ENCODE results near the gene PAF1.

The PAF1 gene

DNA sequence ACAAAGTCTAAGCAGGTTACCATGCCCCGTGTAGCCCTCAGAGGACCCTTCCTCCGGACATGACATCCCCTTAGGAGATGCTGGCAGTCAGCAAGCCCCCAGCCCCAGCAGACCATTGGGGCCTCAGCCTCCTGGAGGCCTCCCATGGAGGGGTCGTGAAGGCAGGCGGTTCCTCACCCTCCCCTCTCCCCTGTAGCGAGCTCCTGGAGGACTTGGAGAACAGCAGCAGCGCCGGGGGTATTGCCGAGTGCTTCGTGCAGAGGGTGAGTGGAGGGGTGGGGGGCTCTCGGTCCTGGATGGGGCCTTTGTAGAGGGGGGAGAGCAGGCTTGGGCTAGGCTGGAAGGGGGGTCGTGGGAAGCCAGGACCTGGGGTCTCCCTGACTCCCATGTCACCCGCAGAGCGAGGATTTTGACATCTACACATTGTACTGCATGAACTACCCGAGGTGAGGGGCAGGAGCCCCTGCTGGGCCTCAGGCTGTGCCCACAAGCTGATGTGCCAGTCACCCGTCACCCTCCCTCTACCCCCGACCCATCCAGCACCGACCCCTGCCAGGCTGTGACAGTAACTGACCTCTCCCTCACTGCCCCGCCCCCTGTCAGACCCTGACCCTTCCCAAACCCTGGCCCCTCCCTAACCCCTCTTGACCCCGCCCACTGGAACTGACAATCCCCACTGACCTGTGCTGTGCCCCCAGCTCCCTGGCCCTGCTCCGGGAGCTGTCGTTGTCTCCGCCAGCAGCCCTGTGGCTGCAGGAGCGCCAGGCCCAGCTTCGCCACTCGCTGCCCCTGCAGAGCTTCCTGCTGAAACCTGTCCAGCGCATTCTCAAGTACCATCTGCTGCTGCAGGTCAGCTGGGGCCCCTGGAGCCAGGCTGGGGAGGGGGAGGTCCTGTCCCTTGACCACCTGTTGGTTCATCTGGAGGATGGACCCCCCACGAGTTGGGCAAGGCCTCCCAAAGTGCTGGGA, 25.5 kb upstream of the PAF1 start:
- no peak for DNase-seq

GRCh38 chr19:39415111-39416046, 24.5 kb upstream of the PAF1 start:
- DNase-seq, result no peak

DNA sequence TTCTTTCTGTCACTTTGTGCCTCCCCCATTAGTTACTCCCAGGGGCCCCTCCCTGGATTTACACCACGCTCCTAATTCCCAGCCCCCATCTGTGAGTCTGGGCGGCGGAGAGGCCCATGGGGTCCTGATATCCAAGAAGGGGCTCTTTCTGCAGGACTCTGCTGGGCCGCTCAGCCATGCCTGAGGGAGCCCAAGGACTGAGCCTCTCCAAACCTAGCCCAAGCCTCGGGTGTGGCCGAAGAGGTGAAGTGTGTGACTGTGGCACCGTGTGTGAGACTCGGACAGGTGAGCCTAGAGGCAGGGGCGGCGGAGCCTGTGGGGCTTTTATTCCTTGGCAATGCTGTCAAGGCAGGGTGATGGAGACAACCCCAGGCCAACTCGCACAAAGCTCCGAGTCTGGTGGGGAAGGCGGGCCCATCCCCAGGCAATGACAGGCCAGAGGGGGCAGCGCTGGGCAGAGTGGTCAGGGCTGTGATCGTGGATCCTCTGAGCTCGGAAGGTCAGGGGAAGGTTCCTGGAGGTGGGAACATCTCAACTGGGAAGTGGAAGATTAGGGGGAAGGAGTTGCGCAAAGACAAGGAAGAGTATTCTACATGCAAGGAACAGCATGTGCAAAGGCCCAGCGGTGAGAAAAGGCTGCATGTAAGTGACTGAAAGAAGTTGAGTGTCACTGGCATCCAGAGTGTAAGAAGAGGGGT, 23.2 kb upstream of the PAF1 start:
- DNase-seq, result no peak

DNA sequence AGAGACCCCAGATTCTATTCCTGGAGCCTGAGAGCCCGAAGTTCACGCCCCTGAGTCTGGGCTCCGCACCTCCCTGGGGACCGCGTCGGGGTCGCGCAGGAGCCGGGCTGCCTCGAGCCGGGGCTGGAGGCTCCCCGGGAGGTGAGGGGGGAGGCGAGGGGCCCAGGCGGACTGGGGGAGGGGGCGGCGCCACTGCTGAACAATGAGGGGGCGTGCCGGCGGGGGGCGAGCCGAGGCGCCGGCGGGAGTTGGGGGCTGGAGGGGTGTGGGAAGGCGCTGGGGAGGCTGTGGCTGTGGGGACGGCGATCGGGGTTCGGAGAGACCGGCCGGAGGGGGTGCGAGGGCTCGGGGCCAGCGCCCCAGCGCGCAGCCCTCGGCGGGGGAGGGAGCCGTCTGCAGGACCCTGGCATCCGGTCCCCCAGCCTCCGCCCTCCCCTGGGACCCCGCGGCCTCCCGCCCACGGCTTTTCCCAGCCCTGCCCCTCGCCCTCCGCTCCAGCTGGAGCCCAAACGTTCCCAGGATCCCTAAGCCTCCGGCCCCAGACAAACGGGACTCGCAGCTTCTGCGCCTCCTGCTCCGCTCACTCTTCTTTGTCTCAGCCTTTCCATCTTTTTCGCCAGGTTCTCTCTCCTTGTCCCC, 22.5 kb upstream of the PAF1 start:
- no peak for DNase-seq

- no peak for DNase-seq
Measured at GRCh38 chr19:39412867-39413271, 22.0 kb upstream of the PAF1 start.

DNA sequence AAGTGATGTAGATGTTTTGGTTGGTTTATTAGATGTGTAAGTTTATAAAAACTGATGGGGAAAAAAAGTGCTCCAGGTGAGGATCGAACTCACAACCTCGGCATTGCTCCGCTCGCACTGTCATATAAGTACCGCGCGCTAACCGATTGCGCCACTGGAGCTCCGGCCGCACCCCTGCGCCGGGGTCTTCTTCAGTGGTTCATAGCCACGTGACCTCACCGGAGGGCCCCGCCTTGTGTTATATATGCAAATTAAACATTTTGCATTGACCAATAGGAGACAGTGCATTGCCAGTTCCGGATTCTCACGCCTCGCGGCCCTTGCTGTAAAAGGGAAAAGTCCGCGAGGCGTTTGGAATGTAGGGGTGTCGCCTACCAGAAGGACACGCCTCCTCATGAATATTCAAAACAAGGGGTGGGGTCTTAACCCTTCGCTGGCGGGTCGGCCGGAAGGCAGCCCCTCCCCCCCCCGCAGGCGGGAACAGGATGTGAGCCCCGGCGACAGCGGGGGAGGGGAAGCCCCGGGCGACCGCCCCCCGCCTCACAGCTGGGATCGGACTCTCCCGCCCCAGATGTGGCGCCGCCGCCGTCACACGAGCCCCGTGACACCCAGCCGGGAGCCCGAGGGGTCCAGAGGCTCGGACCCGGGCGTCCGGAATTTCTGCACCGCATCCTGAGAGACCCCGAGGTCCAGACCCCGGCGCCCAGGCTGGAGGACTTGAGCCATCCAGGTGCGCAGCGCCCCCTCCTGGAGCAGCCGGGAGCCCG, 21.4 kb upstream of the PAF1 start, which contains the start of gene PLEKHG2:
Gene PLEKHG2 (plus strand): TSS at position 570 of the 767 bp plus-strand sequence. CDS start 1,418 bp downstream, outside the sequence.
- DNase-seq, result peak; percentile 97

GRCh38 chr19:39411832-39412099, 20.9 kb upstream of the PAF1 start:
- DNase-seq, result peak; percentile 92

DNA sequence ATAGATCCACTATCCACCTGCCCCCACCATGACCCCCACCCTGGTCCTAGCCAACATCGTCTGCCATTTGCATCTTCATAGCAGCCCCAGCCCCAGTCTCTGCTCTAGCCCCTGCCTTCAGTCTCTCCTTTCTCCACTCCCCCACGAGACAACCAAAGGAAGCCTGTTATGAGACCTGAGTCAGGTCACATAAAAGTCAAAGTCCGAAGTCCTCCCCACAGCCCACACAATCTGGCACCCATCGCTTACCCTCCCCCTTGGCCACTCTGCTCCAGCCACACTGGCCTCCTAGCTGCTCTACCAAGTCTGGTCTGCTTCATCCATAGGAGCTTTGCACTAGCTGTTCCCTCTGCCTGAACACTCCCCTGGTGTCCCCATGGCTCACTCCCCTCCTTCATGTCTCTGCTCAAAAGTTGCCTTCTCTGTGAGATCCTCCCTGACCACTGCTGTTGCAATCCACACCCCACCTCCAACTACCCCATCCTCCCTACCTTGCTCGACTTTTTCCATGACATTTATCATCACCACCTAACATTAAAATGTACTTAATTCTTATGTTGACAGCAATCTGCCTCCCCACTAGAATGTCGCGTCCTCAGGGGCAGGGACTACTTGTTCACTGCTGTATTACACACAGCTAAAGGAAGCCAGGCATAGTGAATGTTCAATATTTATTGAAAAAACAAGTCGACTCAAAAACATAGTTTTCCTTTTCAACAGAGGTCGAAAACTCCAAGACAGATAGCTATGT, 20.4 kb upstream of the PAF1 start:
- no peak for DNase-seq

- DNase-seq, result no peak
Measured at GRCh38 chr19:39410831-39411080, 19.9 kb upstream of the PAF1 start.

DNA sequence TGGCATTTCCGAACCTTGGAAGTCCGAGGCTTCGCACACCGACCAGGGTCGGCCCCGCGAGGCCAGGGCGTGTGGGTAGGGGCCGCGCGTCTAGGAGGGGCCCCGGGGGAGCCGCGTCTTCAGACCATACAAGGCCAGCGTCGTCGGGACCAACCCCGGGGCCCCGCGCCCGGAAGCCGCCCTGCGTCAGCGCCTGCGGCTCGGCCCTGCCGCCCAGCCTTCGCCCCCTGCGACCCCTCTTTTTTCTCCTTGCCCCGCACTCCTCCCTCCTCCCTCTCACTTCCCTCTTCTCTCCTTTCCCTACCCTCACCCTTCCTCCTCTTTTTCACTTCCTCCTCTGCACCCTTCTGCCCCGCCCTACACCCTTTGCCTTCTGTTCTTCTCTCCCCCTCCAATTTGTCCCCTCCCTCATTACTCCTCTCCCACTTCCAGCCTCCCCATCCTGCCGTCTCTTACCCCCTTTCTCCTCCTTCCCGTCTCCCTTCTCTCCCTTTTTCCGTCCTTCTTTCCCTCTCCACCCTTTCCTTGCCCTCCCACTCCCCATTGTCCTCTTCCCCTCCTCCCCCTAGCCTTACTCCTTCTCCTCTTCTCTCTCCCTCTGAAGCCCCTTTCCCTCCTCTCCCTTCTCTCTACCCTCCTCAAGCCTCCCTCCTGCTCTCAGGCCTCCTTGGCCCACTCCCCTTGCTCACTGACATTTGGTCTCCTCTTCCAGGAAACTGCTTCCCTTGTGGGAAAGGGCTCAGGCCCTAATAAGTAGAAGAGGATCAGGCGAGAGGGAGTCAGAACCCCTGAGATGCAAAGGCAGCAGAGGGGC, 19.3 kb upstream of the PAF1 start:
- no peak for DNase-seq

DNA sequence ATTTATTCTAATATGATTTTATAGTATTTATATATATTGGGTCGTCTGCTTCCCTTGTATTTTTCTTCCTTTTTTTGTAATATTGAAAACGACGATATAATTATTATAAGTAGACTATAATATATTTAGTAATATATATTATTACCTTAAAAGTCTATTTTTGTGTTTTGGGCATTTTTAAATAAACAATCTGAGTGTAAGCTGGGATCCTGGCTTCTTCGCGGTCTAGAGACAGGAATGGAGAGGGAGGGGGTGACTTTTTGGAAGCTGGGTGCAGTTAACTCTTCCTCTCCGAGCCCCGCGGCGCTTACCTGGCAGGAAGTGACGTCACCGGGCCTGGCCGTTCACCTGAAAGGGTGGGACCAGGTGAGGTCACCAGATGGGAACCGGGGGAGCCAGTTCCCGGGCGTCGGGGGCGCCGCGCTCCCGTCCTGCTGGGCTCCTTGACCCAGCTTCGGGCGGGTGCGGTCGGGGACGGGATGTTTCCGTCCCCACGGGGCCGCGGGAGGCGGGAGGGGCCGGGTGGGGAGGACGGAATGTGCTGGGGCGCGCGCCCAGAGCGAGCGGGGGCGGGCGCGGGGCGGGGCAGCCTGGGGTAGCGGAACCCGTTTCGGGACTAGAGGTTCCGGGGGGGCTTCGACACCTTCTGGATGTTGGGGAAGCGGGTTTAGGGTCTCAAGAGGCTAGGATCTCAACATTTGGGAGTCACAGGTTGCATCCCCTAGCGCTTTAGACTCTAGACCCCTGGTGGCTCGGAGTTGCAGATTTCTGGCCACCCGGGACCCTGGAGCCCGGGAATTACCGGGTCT, 18.5 kb upstream of the PAF1 start:
- DNase-seq, result peak; percentile 75

DNA sequence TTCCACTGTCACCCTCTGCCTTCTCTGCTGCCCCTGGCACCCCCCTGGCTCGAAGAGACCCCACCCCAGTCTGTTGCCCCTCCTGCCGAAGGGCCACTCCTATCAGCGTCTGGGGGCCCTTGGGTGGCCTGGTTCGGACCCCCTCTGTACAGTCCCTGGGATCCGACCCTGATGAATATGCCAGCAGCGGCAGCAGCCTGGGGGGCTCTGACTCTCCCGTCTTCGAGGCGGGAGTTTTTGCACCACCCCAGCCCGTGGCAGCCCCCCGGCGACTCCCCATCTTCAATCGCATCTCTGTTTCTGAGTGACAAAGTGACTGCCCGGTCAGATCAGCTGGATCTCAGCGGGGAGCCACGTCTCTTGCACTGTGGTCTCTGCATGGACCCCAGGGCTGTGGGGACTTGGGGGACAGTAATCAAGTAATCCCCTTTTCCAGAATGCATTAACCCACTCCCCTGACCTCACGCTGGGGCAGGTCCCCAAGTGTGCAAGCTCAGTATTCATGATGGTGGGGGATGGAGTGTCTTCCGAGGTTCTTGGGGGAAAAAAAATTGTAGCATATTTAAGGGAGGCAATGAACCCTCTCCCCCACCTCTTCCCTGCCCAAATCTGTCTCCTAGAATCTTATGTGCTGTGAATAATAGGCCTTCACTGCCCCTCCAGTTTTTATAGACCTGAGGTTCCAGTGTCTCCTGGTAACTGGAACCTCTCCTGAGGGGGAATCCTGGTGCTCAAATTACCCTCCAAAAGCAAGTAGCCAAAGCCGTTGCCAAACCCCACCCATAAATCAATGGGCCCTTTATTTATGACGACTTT, 17.7 kb upstream of the PAF1 start:
- DNase-seq, result no peak

- no peak for DNase-seq
Measured at GRCh38 chr19:39407660-39408391, 16.9 kb upstream of the PAF1 start.

- DNase-seq, result no peak
Measured at GRCh38 chr19:39407410-39407659, 16.4 kb upstream of the PAF1 start.

DNA sequence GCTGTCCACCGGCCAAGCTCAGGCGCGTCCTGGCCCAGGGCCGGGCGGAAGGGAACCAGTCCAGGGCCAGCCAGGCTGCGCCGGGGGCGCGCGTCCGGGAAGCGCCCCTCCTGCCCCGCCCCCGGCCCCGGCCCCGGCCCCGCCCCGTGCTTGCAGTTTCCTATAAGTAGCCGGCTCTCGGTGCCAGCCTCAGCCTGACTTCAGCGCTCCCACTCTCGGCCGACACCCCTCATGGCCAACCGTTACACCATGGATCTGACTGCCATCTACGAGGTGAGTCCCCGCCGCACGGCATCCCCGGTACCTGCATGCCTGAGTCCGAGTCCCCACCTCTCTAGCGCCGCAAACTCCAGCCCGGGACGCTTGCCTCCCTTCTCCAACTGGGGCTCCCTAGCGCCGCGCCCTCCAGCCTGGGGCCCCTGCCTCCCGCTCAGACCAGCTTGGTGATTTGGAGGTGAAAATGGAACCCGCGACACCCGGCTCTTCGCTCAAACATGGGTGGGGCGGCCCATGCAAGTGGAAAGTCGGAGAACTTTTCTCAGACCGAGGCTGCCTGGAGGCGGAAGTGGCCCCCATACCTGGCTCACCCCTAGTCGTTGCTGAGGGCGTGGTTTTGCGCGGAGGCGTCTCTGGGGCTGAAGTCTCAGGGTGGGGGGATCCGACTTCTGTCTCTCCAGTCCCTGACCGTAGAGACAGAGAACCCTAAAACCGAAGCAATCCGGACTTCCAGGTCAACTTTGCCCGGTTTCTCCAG, 15.9 kb upstream of the PAF1 start, which contains the start of gene ZFP36:
Gene ZFP36 (plus strand): TSS at position 192 of the 754 bp plus-strand sequence. CDS start 58 bp downstream, at position 250.
- peak; percentile 86 for DNase-seq

DNA sequence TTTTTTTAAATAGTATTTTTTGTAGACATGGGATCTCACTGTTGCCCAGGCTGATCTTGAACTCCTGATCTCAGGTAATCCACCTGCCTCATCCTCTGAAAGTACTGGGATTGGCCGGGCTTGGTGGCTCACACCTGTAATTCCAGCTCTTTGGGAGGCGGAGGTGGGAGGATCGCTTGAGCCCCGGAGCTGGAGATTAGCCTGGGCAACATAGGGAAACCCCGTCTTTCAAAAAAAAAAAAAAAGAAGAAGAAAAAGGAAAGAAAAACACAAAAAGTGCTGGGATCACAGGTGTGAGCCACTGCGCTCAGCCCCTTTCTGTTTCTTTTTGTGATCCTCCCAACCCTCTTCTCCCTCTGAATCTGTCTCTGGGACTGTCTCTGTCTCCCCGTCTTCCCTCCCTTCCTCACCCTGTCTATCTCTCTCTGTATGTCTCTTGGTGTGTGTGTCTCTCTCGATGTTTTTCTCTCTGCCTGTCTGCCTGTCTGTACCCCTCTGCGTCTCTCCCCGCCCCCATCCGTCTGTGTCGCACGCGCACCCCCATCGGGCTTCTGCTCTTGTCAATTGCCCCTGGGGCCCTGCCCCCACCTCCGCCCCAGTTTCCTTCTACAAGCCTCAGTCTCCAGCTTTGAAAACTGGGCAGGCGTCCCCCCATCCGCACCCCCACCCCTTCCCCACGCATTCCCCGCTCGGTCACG, 15.2 kb upstream of the PAF1 start:
- peak; percentile 87 for DNase-seq
